Neural cell (in vitro differentiated cells): ENCODE data around the gene CPD. TPM values are rescaled to one million over a fixed set of nuclear protein-coding genes. Genes with fewer than 3 reads are reported as not detected.

Source experiments
- H2AFZ ChIP-seq: fragments of 200-600, 300-800 bp; sonication (generic), shearing (Covaris generic); 2 replicates; pipeline ENCODE4 v1.6.0; 2014; ENCODE audit warnings: low read depth, mild to moderate bottlenecking, antibody characterized with exemption, low read length, moderate library complexity
- H3F3A ChIP-seq: fragments of 200-600 bp; shearing (Covaris generic); 2 replicates; pipeline ENCODE4 v1.6.1; 2016; ENCODE audit warnings: mild to moderate bottlenecking, moderate library complexity, mixed read lengths, antibody characterized with exemption, low read length; ENCODE audit not compliant: insufficient read depth, poor library complexity, severe bottlenecking
- H3K27ac ChIP-seq: fragments of 200-600, 300-800 bp; sonication (generic), shearing (Covaris generic); 2 replicates; pipeline ENCODE4 v1.5.1; 2014; ENCODE audit warnings: mild to moderate bottlenecking, low read length, moderate library complexity
- H3K27me3 ChIP-seq: fragments of 300-800, 200-600 bp; sonication (generic), shearing (Covaris generic); 2 replicates; pipeline ENCODE4 v1.6.0; 2014; ENCODE audit warnings: mild to moderate bottlenecking, low read depth, low read length, moderate library complexity; ENCODE audit not compliant: insufficient read depth
- H3K36me3 ChIP-seq: fragments of 300-800, 200-600 bp; sonication (generic), shearing (Covaris generic); 2 replicates; pipeline ENCODE4 v1.5.1; 2014; ENCODE audit warnings: mild to moderate bottlenecking, antibody characterized with exemption, low read length, moderate library complexity; ENCODE audit not compliant: insufficient read depth
- H3K4me2 ChIP-seq: fragments of 300-800, 200-600 bp; sonication (generic), shearing (Covaris generic); 2 replicates; pipeline ENCODE4 v1.6.0; 2014; ENCODE audit warnings: mild to moderate bottlenecking, low read length
- H3K4me3 ChIP-seq: fragments of 300-800, 200-600 bp; sonication (generic), shearing (Covaris generic); 2 replicates; pipeline ENCODE4 v1.5.1; 2014; ENCODE audit warnings: mild to moderate bottlenecking, low read length, moderate library complexity
- H3K79me2 ChIP-seq: fragments of 200-600 bp; shearing (Covaris generic); replicated peaks from 2 replicates; pipeline ENCODE4 v1.6.0; 2014; ENCODE audit warnings: mild to moderate bottlenecking, low read length, moderate library complexity; ENCODE audit not compliant: insufficient read depth
- H3K9ac ChIP-seq: fragments of 300-800, 200-600 bp; sonication (generic), shearing (Covaris generic); 2 replicates; pipeline ENCODE4 v1.6.1; 2016; ENCODE audit warnings: mild to moderate bottlenecking, low read length, mixed read lengths
- H3K9me2 ChIP-seq: fragments of 200-600 bp; shearing (Covaris generic); 2 replicates; pipeline ENCODE4 v1.6.1; 2016; ENCODE audit warnings: mild to moderate bottlenecking, low read length, mixed read lengths; ENCODE audit not compliant: insufficient read depth
- H3K9me3 ChIP-seq: fragments of 200-600, 300-800 bp; sonication (generic), shearing (Covaris generic); 2 replicates; pipeline ENCODE4 v1.6.1; 2016; ENCODE audit warnings: mild to moderate bottlenecking, mixed run types, low read length, moderate library complexity, mixed read lengths
- H4K20me1 ChIP-seq: fragments of 200-600 bp; shearing (Covaris generic); 2 replicates; pipeline ENCODE4 v1.6.1; 2016; ENCODE audit warnings: mild to moderate bottlenecking, mixed run types; ENCODE audit not compliant: insufficient read depth
- CTCF ChIP-seq: fragments of 450-650 bp; IDR thresholded peaks from 2 replicates; pipeline ENCODE4 v1.5.1; 2014; ENCODE audit warnings: antibody characterized with exemption, mild to moderate bottlenecking, moderate library complexity; ENCODE audit not compliant: poor library complexity, severe bottlenecking
- EP300 ChIP-seq: fragments of 450-650 bp; conservative IDR thresholded peaks from 2 replicates; pipeline ENCODE4 v1.6.1; 2014; ENCODE audit warnings: antibody characterized with exemption, mild to moderate bottlenecking, moderate library complexity; ENCODE audit not compliant: poor library complexity, severe bottlenecking
- EZH2 ChIP-seq: fragments of 200-600, 300-800 bp; shearing (Covaris generic), sonication (generic); IDR thresholded peaks from 2 replicates; pipeline ENCODE4 v1.6.1; 2014; ENCODE audit warnings: antibody characterized with exemption, low read length, borderline replicate concordance, mild to moderate bottlenecking; ENCODE audit not compliant: insufficient read depth, poor library complexity, severe bottlenecking
- MXI1 ChIP-seq: fragments of 450-650 bp; conservative IDR thresholded peaks from 2 replicates; pipeline ENCODE4 v1.6.1; 2014; ENCODE audit warnings: antibody characterized with exemption, mild to moderate bottlenecking; ENCODE audit not compliant: poor library complexity, severe bottlenecking
- POLR2AphosphoS5 ChIP-seq: IDR thresholded peaks from 2 replicates; pipeline ENCODE4 v1.6.1; 2012
- RAD21 ChIP-seq: fragments of 450-650 bp; conservative IDR thresholded peaks from 2 replicates; pipeline ENCODE4 v1.6.1; 2014; ENCODE audit warnings: antibody characterized with exemption, mild to moderate bottlenecking, moderate library complexity
- REST ChIP-seq: IDR thresholded peaks from 2 replicates; pipeline ENCODE4 v1.6.1; 2012; ENCODE audit warnings: borderline replicate concordance
- SMC3 ChIP-seq: fragments of 450-650 bp; conservative IDR thresholded peaks from 2 replicates; pipeline ENCODE4 v1.6.1; 2014; ENCODE audit warnings: antibody characterized with exemption, mild to moderate bottlenecking, moderate library complexity; ENCODE audit not compliant: poor library complexity
- TAF1 ChIP-seq: IDR thresholded peaks from 2 replicates; pipeline ENCODE4 v1.6.1; 2012; ENCODE audit warnings: low read depth
- polyA plus RNA-seq: library from polyadenylated mRNA; depleted of rRNA; stranded (reverse); fragments of >200 nt; gene quantifications from 2 replicates; pipeline ENCODE4 v1.2.3, GENCODE V29; 2014

The CPD gene
- polyA plus RNA-seq, 1 donor from 2014 or later, result 14.1 TPM

- H3K9ac ChIP-seq, result no peak overlapping the region
- H3K27me3 ChIP-seq, result no peaks in the 10 kb centered on the region
- H3K79me2 ChIP-seq, result no peaks in the 10 kb centered on the region
- no peak overlapping the region for H2AFZ ChIP-seq
- no peaks in the 10 kb centered on the region for H3K9me2 ChIP-seq
- no peaks in the 10 kb centered on the region for H3F3A ChIP-seq
- no peaks in the 10 kb centered on the region for H3K36me3 ChIP-seq
- TF ChIP-seq RAD21, result peak; percentile 27
- no peak for TF ChIP-seq TAF1
- no peak for TF ChIP-seq REST
- TF ChIP-seq EZH2, result no peak
- no peak for TF ChIP-seq EP300
- no peak for TF ChIP-seq SMC3
- TF ChIP-seq CTCF, result peak; percentile 56
- TF ChIP-seq POLR2AphosphoS5, result no peak
- no peak for TF ChIP-seq MXI1
- no peak overlapping the region for H3K27ac ChIP-seq
- H4K20me1 ChIP-seq, result no peaks in the 10 kb centered on the region
- no peak overlapping the region for H3K4me3 ChIP-seq
- H3K9me3 ChIP-seq, result no peaks in the 10 kb centered on the region
- no peak overlapping the region for H3K4me2 ChIP-seq
These were observed 42.2 kb upstream of the CPD start for GRCh38 chr17:30336369-30337171.

- no peaks in the 10 kb centered on the region for H3K9me2 ChIP-seq
- H3K27ac ChIP-seq, result no peak overlapping the region
- H3K27me3 ChIP-seq, result no peaks in the 10 kb centered on the region
- no peak for TF ChIP-seq RAD21
- no peak for TF ChIP-seq REST
- TF ChIP-seq CTCF, result no peak
- TF ChIP-seq MXI1, result no peak
- TF ChIP-seq EP300, result no peak
- H3K4me3 ChIP-seq, result no peak overlapping the region
- H3K9me3 ChIP-seq, result no peaks in the 10 kb centered on the region
- no peaks in the 10 kb centered on the region for H4K20me1 ChIP-seq
- no peaks in the 10 kb centered on the region for H3F3A ChIP-seq
- no peak overlapping the region for H3K9ac ChIP-seq
- H3K79me2 ChIP-seq, result no peaks in the 10 kb centered on the region
- H3K36me3 ChIP-seq, result no peaks in the 10 kb centered on the region
- no peak overlapping the region for H2AFZ ChIP-seq
- H3K4me2 ChIP-seq, result no peak overlapping the region
These were observed 41.2 kb upstream of the CPD start for GRCh38 chr17:30337393-30337999.
